Stimulated activated CD4-positive, alpha-beta T cell treated with anti-CD3 and anti-CD28 coated beads, Interleukin-1b, Interleukin-23, amount 100 ng/mL, for 4 hours (primary cell): Measurements from ENCODE around the gene CGNL1.

Source experiments
- DNase-seq, 2 donors: peaks; one replicate each; pipeline ENCODE4 v3.0.0-alpha.2; 2020; ENCODE audit warnings: low read depth in 2 of 2

Gene CGNL1

DNA sequence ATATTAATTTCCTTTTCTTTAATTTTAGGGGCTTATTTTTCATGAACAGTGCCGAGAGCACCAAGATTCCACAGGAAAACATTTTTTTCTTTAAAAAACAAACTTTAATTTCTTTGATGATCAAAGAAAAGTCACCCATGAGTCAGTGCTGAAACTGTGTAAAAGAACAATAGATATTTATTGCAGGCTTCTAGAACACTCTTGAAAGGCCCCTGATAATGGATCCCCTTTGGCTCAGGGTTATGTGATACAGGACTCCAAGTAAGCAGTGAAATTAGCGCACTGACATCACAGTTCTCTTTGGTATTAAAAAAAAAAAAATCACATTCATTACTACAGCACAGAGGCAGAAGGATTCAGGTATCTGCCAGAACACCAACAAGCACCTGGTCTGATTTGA is 149.3 kb downstream of the CGNL1 start:
- DNase-seq: no peak

DNA sequence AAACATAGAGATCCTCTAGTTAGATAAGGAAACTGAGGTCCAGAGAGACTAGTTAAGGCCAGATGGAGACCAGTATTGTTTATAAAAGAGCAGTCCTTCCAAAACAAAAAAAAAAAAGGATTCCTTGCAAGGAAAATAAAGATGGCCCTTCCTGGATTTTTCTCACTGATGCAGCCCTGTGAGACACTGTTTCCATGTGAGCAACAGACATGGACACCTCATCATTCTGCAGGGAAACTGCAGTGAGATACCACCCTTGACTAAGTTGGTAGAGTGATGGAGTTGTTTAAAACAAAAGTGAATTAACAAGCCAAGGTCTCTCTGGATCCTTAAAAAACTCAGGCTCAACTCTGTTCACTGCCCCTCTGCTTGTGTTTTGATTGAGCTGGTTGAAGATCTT is 149.8 kb downstream of the CGNL1 start:
- no peak for DNase-seq

DNA sequence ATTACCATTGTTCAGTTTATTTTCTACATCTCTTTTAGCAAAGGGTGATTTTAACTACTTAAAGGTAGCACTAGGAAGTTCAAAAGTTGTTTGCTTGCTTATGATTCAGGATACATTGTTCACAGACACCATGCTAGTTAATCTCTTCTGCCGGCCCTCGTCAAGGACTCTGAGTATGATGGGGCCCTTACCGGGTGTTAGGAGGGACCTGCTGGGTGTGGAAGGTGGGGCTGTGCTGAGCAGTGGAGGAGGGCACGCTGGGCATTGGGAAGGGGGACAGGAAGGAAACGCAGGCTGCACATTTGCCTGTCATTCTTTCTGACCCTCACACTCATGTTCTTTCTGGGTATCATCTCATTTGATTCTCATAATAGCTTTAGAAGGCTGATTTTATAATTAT is 150.3 kb downstream of the CGNL1 start:
- DNase-seq: no peak

DNA sequence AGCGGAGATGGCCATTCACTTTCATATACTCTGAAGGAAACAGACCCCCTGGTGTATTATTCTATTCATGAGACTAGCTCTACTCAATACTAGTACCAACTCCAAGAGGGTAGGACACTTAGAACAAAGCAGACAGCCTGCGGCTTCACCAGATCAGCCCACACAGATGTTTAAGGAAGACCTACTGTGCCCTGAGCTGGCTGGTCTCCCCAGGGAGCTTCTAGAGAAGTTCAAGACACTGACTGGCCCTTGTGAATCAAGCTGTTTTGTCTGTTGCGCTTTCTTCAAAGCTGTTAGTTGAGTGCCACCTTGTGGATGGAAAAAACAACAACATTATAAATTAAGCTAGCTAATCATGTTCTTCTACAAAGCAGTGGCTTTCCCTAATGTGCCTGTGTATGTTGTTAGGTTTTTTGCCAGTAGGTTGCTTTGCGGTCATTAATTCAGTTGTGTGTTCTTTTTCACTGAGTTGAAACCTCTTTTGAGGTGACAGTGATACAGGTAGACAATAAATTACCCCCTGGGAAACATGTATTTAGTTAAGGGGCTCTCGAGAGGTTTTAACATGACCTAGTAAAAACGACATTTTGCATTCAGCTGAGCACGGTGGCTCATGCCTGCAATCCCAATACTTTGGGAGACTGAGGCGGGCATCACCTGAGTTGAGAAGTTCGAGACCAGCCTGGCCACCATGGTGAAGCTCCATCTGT is 151.2 kb downstream of the CGNL1 start:
- peak in 1 of 2 donors; percentile 2 for DNase-seq

DNA sequence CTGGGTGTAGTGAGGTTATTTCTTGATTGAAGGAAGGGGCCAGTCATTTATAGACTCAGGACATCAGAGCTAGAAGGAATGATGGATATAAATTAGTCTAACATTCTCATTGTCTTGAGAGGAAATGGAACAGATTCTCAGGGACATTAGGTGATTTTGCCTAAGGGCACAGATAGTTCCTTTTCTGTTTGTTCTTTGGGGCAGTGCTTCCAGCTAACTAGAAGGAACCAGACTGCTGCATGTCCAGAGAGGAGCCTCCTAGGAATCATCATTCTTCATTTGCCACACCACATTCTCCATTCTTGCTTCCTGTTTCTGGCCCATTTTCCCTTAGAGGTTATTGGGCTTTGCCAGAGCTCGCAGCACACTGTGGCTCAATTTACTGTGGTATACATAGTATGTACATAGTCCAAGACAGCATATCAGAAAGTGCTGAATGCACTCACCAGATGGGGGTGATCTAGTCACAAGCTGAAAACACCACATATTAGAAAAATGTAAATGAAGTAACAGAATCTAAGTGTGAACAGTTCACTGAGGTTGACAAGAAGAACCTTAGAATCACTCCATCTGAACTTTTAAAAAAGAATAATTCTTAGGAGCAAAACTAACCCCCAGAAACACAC is 152.7 kb downstream of the CGNL1 start:
- no peak for DNase-seq

DNA sequence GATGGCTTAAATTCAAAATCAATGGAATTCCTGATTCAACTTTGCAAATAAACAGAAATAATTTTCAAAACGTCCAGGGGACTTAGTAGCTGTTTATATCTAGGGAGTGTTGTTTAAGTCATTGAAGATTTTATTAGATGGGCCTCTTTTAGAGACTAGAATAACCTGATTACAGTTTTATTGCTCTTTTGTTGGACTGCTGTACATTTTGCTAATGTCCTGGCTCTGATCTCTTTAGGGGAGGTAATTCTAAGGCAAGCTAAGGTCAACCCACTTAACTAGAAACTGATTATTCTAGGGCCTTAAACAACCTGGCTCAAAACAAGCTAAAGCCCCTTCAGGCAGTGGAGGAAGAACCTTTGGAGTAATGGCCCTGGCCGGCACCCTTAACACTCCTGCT is 153.4 kb downstream of the CGNL1 start:
- DNase-seq: no peak

DNA sequence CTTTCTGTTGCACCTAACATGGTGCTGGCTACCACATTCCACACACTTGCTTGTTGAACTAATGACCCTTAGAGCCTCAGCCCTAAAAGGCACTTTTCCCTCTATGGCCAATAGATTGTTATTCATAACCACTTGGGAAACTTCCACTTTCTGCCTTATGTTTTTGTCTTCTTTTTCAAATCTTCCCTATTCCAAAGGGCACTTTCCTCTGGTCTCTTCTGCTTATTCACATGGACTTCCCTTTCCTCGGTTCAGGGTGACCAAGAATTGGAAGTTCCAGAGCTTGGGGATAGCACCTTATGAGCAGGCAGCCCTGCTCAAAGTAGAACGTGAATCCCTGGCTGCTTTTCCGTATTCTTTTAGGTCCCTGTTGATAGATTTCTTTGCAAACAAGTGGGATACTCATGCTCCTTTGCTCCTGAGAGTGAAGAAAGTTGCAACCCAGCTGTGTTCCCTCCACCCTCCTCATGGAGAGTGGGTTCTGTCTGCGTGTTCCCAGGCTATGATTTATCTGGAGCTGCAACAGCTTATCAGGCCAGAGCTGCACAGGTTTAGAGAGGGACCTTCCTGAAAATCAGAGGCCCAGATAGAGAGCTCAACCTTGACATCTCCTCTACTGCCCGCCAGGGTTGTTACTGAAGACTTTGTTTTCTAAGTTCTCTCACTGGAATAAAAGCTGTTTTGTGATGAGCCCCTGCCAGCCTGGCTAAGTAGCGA is 156.6 kb downstream of the CGNL1 start:
- DNase-seq: no peak

DNA sequence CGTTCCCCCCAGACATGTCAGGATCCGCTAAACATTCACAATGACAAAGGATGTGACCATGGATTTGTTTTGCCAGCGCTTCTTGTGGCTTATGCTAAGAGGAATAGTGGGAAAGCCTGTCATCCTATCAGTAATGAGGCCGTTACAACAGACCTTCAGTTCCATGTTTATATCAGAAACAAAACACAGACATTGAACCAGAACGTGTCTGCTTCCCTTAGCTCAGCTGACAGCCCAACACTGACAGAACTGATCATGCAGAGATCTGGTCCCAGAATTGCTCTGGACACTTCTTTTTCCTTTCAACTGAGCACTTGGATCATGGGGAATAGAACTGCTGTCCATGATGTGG is 157.1 kb downstream of the CGNL1 start:
- no peak for DNase-seq

DNA sequence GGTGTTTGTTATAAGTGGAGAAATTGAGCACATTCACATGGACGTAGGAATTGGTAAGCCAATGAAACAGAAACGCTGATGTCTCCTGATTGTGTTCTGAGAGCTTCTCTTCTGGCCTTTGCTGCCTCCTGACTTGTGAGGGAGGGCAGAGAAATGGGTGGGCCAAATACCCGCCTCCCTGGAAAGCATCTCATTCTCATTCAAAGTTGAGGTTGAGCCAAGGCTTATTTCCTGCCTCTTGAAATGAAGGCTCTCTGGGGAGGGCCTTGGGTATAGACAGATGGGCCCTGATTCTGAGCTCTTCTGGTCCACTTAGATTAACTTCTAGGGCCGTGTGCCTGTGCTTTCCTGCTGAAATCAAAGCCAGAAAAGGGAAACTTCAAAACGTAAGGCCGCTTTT is 158.0 kb downstream of the CGNL1 start:
- DNase-seq: no peak

DNA sequence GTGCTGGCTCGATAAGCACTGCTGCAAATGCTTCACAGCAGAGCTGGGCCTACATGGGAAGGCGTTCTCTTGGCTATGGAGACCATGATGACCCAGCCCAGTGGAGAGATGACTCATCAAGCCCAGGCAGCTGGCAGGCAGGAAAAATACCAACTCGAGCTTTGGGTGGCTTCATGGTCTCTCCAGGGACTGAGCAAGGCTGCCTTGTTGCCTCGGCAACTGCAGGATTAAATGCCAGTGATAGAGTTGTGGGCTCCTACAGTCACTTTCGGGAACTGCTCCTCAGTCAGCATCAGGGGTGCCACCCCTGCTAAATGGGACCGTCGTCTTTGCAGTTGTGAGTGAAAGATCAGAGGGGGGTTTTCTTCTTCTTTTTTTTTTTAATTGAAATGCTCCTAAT is 160.8 kb downstream of the CGNL1 start:
- no peak for DNase-seq

DNA sequence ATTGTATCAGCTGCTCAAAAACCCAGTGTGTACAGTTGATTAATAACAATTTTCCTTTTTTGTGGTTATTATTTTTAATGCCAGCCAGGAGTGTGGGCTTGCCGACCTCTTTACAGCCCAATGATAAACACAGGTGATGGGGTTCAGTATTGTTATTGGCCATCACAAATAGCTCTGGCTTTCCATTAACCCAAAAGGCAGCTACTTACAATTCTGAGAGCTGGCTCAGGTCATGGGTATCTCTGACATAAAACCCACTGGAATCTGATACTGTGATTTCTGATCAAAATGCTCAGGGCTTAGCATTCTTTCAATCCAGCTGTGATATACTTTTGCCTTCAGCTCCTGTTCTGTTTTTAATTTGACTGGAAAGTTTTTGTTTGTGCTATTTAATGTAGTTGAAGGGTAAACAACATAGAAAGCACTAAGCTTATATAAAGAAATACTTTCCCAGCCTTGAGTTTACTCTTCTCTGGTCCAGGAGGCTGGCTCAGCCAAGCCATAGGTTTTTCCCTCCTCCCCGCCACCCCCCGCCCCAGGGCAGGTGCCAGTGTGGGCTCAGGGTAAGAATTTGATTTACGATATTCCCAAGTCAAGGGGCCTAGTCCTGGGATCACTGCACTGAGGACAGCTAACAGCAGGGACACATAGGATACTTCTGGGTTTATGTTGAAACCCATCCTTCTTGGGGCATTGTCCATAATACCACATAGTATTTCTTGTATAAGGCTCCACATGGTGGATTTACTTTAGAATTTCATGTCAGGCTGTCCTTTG is 161.4 kb downstream of the CGNL1 start:
- no peak for DNase-seq

DNA sequence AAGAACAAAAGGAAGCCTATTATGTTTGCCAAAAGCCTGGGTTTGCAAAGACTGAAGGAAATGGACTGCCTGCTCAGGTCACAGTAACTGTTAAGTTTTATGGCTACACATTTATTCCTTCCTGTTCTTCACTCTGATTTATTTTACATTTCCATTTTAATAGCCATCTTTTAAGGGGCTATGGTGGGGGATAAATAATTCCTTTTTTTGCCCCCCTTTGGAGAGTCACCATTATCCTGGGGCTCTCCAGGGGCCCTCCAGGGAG is 161.9 kb downstream of the CGNL1 start:
- no peak for DNase-seq

DNA sequence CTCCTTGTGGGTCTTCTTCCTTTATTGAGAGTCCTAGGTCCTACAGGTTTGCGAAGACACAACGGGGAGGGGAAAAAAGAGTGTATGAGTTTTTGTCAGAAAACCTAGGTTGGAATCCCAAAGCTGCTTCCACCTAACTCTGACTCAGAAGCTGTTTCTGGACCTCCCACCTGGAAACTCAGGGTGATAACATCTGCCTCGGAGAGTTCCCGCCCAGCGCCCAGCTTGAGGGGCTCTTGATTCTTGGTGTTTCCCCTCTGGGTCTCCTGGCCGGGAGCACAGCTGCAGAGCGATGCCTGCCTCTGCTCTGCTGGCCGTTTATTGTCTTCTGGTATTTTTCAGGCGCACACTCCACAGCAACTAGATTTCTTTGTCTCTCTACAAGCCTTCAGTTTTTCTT is 162.5 kb downstream of the CGNL1 start:
- no peak for DNase-seq

DNA sequence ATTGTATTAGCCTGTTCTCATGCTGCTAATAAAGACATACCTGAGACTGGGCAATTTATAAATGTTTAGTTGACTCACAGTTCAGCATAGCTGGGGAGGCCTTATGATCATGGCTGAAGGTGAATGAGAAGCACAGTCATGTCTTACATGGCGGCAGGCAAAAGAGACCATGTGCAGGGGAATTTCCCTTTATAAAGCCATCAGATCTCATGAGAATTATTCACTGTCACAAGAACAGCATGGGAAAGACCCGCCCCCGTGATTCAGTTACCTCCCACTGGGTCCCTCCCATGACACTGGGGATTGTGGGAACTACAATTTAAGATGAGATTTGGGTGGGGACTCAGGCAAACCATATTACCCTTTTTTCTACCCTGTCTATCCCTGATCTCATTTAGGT is 163.9 kb downstream of the CGNL1 start:
- no peak for DNase-seq

DNA sequence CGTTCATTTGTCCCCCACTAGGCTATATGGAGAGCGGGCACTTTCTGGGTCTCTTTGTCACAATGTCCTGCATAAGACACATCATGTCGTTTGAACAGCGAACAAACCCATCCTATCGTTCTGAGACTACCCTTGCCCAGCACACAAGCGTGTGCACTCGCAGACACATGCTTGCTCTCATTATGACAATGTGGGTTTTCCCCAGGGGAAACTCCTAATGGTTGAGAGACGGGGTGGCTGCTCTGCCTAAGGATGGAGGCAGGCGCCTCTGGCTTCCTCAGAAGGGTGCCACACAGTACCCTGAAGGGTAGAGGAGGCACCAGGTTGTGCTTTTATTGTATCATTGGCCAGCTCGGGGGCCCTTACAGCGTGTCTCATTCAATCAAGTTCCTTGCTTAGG is 164.4 kb downstream of the CGNL1 start:
- DNase-seq: no peak

DNA sequence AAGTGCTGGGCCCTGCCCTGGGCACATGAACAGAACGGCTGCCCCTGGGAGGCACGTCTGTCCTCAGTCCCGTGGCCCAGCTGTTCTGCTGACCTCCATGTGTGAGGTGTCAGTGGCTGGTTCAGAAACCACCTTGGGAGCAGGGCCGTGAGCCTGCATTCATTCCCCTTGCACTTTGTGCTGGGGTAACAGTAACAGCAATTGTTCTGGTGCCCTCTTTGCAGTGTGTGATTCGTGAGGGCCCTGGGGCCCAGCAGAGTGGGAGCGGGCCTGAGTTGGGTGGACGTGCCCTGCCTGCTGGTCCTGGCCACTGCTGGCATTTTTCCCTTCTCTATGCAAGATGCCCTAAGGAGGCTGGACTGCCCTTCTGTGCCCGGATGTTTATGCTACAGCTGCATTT is 165.0 kb downstream of the CGNL1 start:
- no peak for DNase-seq

DNA sequence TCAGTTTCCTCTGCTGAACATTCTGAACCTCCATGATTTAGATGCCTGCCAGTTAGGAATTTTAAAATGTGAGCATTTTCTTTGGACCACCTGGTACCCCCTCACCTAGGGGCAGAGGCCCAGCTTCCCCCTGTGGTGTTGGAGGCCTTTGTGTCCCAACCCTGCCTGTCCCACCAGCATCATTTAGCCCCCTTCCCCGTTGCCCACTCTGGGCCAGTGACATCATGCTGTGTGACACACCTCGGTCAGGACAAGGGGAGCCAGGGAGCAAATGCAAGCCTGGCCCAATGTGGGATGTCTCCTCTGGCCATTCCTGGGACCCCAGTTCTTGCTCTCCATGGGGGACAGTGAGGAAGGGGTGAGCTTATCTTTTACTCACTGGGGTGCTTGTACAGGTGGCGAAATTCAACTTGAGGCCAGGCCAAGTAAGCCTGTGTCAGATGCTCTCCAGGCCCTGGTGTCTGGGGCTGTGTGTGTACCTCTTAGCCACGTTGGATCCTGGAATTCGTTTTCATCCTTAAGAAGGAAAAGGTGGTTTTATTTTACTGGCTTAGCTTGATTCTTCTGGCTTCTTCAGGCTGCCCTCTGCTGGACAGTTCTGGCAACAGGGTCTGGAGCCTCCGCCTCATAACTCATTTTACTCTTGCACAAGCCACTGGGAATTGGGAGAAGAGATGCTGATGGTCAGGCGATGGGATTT is 165.7 kb downstream of the CGNL1 start:
- DNase-seq: peak in 1 of 2 donors; percentile 26

DNA sequence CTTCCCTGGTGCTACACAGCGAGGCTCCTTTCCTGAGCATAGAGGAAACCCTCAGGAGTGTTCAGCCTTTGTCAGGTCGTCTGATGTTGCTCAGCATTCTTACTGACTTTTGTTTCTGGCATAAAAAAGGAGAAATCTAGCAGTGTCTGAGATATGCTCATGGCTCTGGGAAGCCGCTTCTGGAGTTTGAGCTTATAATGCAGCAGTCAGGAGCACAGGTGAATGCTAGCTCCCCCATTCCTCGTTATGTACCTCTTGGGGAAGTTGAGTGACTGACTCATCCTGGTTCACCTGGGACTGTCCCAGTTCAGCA is 166.2 kb downstream of the CGNL1 start:
- DNase-seq: no peak

DNA sequence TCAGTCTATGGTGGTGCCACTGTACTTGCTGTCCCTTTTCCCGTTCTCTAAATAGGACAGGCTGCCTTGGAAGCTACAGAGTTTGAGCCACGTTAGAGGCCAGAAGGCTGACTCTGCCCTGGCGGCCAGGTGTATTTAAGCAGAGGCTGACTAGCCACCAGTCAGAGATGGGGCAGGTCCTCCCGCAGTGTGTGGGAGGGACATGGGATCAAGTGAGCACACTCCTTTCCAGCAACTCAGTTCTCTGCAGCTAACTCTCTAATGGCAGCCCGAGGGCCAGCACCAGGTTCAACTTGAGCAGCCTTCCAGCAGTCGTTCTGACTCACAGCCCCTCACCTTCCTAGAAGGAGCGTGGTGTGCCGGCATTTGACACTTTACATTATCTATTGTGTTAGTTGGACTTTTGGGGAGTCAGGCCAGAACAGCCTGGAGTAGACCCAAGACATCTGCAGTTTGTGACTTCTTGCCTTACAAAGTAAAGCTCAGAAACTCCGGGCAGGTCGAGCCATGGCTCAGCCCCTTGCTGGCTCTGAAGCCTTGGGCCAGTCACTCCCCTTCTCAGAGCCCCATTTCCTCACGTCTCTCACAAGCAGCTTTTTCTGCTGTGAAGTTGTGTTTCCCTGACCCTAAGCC is 168.7 kb downstream of the CGNL1 start:
- DNase-seq: no peak

DNA sequence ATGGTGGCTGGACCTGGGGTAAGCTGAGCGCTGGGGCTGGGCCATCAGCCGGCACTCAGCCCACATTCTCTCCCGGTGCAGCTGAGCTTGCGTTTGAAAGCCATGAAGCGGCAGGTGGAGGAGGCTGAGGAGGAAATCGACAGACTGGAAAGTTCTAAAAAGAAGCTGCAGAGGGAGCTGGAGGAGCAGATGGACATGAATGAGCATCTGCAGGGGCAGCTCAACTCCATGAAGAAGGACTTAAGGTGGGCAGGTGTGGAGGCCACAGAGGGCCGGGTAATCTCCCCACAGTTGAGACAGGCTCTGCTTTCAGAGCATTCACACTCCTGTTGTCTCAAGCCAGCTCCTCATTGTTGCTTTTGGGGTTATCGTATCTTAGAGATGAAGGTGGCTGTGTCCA is 169.7 kb downstream of the CGNL1 start:
- DNase-seq: no peak

DNA sequence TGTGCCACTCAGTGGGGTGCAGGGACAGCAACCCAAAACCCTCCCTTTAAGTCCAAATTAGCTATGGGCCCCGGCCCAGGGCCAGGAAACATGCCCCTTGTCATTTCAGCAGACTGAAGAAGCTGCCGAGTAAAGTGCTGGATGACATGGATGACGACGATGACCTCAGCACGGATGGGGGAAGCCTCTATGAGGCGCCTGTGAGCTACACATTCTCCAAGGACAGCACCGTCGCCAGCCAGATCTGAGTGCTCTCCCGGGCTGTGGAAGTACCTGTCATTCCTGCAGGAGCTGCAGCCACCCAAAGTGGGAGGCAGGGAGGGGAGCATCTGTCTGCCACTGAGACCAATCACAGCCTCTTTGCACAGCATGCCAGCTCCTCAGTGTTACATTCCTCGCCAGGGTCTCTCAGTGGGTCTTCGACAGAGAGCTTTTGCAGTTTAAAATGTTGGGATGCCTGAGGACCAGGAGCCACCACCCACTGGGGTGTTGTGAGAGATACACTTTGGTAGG is 171.0 kb downstream of the CGNL1 start:
- DNase-seq: no peak

DNA sequence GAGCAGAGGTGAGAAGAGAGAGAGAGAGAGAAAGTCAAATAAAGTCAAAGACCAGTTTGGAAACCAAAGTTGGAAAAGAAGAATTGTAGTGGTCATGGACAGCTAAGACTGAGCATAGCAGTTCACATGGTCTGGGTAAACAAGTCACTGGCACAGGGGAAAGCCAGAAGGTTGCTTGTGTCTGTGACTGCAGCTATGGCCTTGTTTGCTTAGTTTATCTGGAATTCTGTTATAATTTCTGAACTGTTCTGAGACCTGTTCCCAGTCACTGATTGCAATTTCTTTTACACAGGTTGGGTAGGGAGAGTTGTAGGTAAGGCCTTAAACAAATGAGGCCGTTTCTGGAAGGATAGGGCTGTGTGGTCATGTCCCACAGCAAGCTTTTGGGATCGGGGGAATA is 172.0 kb downstream of the CGNL1 start:
- DNase-seq: no peak
